ENCODE measurements around the gene CYP8B1. TPM values are rescaled to one million over a fixed set of nuclear protein-coding genes. Genes with fewer than 3 reads are reported as not detected.

CYP8B1 gene
- total and polyA plus RNA-seq, 2 of the 13 experiments (the other 11 are each of a cell fraction or from before 2014, with no cell fraction given), result 0.58 to 2.0 TPM

- no peak for TF ChIP-seq DNMT1 (CRISPR knock-in tag; IDR thresholded peaks at IDR 0.05)
- no peak for TF ChIP-seq ZNF350 (CRISPR knock-in tag; IDR thresholded peaks at IDR 0.05; ENCODE audit: borderline replicate concordance, low read depth)
- no peak for TF ChIP-seq ZNF720 (CRISPR knock-in tag; IDR thresholded peaks at IDR 0.05)
- TF ChIP-seq NFE2 (CRISPR knock-in tag; IDR thresholded peaks at IDR 0.05), result no peak
- TF ChIP-seq, protein P1, sequence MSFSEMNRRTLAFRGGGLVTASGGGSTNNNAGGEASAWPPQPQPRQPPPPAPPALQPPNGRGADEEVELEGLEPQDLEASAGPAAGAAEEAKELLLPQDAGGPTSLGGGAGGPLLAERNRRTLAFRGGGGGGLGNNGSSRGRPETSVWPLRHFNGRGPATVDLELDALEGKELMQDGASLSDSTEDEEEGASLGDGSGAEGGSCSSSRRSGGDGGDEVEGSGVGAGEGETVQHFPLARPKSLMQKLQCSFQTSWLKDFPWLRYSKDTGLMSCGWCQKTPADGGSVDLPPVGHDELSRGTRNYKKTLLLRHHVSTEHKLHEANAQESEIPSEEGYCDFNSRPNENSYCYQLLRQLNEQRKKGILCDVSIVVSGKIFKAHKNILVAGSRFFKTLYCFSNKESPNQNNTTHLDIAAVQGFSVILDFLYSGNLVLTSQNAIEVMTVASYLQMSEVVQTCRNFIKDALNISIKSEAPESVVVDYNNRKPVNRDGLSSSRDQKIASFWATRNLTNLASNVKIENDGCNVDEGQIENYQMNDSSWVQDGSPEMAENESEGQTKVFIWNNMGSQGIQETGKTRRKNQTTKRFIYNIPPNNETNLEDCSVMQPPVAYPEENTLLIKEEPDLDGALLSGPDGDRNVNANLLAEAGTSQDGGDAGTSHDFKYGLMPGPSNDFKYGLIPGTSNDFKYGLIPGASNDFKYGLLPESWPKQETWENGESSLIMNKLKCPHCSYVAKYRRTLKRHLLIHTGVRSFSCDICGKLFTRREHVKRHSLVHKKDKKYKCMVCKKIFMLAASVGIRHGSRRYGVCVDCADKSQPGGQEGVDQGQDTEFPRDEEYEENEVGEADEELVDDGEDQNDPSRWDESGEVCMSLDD (CRISPR knock-in tag; IDR thresholded peaks at IDR 0.05; ENCODE audit: borderline replicate concordance), result no peak
- TF ChIP-seq ZBTB34 (CRISPR knock-in tag; IDR thresholded peaks at IDR 0.05), result no peak
- no peak for TF ChIP-seq ZKSCAN8 (CRISPR knock-in tag; IDR thresholded peaks at IDR 0.05; ENCODE audit: borderline replicate concordance)
- no peak for TF ChIP-seq ZNF251 (CRISPR knock-in tag; IDR thresholded peaks at IDR 0.05)
- 0 out of 2 replicates have a peak, but pooled peaks have one; percentile 19 for TF ChIP-seq GATAD2A (CRISPR knock-in tag; IDR thresholded peaks at IDR 0.05)
- no peak for TF ChIP-seq ELF4 (CRISPR knock-in tag; IDR thresholded peaks at IDR 0.05; ENCODE audit: borderline replicate concordance)
- no peak for TF ChIP-seq MEIS2 (CRISPR knock-in tag; IDR thresholded peaks at IDR 0.05)
- TF ChIP-seq, protein P2, sequence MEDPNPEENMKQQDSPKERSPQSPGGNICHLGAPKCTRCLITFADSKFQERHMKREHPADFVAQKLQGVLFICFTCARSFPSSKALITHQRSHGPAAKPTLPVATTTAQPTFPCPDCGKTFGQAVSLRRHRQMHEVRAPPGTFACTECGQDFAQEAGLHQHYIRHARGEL (CRISPR knock-in tag; IDR thresholded peaks at IDR 0.05), result no peak
- no peak for TF ChIP-seq THRA (CRISPR knock-in tag; IDR thresholded peaks at IDR 0.05; ENCODE audit: borderline replicate concordance)
- no peak for TF ChIP-seq CENPT (CRISPR knock-in tag; IDR thresholded peaks at IDR 0.05; ENCODE audit: low read depth)
- TF ChIP-seq, protein P3, sequence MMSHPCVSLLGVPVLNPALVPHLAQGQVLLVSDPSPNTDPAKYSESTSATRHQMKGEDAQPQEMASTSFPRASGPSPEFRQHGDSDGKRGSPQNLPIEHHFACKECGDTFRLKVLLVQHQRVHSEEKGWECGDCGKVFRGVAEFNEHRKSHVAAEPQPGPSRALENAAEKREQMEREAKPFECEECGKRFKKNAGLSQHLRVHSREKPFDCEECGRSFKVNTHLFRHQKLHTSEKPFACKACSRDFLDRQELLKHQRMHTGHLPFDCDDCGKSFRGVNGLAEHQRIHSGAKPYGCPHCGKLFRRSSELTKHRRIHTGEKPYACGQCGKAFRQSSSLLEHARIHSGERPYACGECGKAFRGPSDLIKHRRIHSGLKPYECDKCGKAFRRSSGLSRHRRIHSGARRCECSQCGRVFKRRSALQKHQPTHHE (CRISPR knock-in tag; IDR thresholded peaks at IDR 0.05; ENCODE audit: borderline replicate concordance), result no peak
- TF ChIP-seq, protein P4, sequence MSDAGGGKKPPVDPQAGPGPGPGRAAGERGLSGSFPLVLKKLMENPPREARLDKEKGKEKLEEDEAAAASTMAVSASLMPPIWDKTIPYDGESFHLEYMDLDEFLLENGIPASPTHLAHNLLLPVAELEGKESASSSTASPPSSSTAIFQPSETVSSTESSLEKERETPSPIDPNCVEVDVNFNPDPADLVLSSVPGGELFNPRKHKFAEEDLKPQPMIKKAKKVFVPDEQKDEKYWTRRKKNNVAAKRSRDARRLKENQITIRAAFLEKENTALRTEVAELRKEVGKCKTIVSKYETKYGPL (CRISPR knock-in tag; IDR thresholded peaks at IDR 0.05), result no peak
- no peak for TF ChIP-seq SYNCRIP (IDR thresholded peaks at IDR 0.05; ENCODE audit: insufficient read depth, low read depth, low read length)
- TF ChIP-seq, protein P5, sequence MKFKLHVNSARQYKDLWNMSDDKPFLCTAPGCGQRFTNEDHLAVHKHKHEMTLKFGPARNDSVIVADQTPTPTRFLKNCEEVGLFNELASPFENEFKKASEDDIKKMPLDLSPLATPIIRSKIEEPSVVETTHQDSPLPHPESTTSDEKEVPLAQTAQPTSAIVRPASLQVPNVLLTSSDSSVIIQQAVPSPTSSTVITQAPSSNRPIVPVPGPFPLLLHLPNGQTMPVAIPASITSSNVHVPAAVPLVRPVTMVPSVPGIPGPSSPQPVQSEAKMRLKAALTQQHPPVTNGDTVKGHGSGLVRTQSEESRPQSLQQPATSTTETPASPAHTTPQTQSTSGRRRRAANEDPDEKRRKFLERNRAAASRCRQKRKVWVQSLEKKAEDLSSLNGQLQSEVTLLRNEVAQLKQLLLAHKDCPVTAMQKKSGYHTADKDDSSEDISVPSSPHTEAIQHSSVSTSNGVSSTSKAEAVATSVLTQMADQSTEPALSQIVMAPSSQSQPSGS (CRISPR knock-in tag; IDR thresholded peaks at IDR 0.05), result no peak
- TF ChIP-seq ZNF724P (CRISPR knock-in tag; IDR thresholded peaks at IDR 0.05; ENCODE audit: borderline replicate concordance), result no peak
- TF ChIP-seq ZSCAN25 (CRISPR knock-in tag; IDR thresholded peaks at IDR 0.05), result no peak
- TF ChIP-seq ZNF24 (IDR thresholded peaks at IDR 0.05), result no peak
These were observed 36.1 kb downstream of the CYP8B1 start (continued) for GRCh38 chr3:42839616-42840015.

Measured in HepG2 (cell line).